Measurements from ENCODE around the gene ARG2. TPM values are rescaled to one million over a fixed set of nuclear protein-coding genes. Genes with fewer than 3 reads are reported as not detected.

ARG2 gene
- total RNA-seq, 1 experiment from 2014 or later: 35.6 TPM

DNA sequence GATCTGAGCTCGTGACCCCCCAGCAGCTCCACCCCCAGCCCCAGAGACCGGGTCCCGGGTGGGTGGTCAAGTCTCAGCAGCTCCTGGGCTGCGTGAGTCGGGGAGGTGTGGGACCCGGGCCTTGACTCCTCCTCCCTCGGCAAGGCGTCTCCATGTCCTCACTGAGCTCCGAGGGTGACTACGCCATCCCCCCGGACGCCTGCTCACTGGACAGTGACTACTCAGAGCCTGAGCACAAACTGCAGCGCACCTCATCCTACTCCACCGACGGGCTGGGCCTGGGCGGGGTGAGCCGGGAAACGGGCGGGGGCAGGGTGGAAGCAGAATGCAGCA lies 47.8 kb upstream of the ARG2 start:
- no peak overlapping the region for H3K4me3 ChIP-seq (ENCODE audit: low read depth, low read length, poor library complexity, severe bottlenecking)
- H3K27ac ChIP-seq (ENCODE audit: low read depth, low read length, poor library complexity, severe bottlenecking): no peak overlapping the region
- ChIA-PET CTCF (interaction anchor here (1.0 to 2.5 kb wide), 5 partner anchors 45 to 152 kb away, joined by 3 to 16 read pairs (median 11); no protein-coding TSS in a partner anchor), POLR2A (ENCODE audit: low non-redundant PET) (no interaction called here)
- H3K27me3 ChIP-seq (replicated peaks; ENCODE audit: insufficient read depth, low read depth, low read length, poor library complexity): no peaks in the 10 kb centered on the region
- BruUV-seq (replicated peaks): no TSS peak
- H3K9me3 ChIP-seq (ENCODE audit: low read depth, low read length, poor library complexity, severe bottlenecking): no peaks in the 10 kb centered on the region
- TF ChIP-seq, protein P1, sequence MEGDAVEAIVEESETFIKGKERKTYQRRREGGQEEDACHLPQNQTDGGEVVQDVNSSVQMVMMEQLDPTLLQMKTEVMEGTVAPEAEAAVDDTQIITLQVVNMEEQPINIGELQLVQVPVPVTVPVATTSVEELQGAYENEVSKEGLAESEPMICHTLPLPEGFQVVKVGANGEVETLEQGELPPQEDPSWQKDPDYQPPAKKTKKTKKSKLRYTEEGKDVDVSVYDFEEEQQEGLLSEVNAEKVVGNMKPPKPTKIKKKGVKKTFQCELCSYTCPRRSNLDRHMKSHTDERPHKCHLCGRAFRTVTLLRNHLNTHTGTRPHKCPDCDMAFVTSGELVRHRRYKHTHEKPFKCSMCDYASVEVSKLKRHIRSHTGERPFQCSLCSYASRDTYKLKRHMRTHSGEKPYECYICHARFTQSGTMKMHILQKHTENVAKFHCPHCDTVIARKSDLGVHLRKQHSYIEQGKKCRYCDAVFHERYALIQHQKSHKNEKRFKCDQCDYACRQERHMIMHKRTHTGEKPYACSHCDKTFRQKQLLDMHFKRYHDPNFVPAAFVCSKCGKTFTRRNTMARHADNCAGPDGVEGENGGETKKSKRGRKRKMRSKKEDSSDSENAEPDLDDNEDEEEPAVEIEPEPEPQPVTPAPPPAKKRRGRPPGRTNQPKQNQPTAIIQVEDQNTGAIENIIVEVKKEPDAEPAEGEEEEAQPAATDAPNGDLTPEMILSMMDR (conservative IDR thresholded peaks at IDR 0.05; ENCODE audit: low read depth, low read length): no peak
- TF ChIP-seq EZH2 (IDR thresholded peaks at IDR 0.05; ENCODE audit: borderline replicate concordance, low read depth, low read length, poor library complexity, severe bottlenecking): no peak
- no peaks in the 10 kb centered on the region for H3K36me3 ChIP-seq (ENCODE audit: insufficient read depth, low read length, poor library complexity, severe bottlenecking)
- intact Hi-C loops (cut with micrococcal nuclease; ENCODE audit: unreplicated experiment): loop anchor here (1.0 to 5.0 kb wide), 3 partner anchors 46 to 405 kb away; no protein-coding TSS in a partner anchor
- H3K4me1 ChIP-seq (ENCODE audit: insufficient read depth, low read length, poor library complexity, severe bottlenecking): no peaks in the 10 kb centered on the region
- no peak for DNase-seq (ENCODE audit: low spot score)

DNA sequence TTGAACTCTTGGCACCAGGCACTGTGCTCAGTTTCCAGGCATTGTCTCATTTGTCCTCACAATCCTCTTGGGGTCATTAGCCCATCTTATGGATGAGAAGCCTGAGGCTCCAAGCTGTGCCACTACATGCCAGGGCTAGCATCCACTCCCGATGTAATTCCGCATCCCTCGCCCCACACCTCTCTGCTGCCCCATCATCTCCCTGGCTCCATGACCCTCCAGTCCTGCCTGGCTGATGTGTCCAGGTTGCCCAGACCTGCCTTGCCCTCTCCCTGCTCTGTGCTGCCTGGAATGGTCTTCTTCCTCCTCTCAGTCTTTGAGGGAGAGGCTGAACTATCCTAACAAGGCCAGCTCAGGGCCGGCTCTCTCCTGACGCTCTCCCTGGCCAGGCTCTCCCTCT lies 47.1 kb upstream of the ARG2 start:
- ChIA-PET POLR2A (ENCODE audit: low non-redundant PET) (no interaction called here), CTCF (interaction anchor here (2.5 kb wide), 1 partner anchor 145 kb away, joined by 16 read pairs; no protein-coding TSS in a partner anchor)
- BruUV-seq (replicated peaks): no TSS peak
- no peak for TF ChIP-seq EZH2 (IDR thresholded peaks at IDR 0.05; ENCODE audit: borderline replicate concordance, low read depth, low read length, poor library complexity, severe bottlenecking)
- TF ChIP-seq, protein P1 (conservative IDR thresholded peaks at IDR 0.05; ENCODE audit: low read depth, low read length): no peak
- no peaks in the 10 kb centered on the region for H3K4me1 ChIP-seq (ENCODE audit: insufficient read depth, low read length, poor library complexity, severe bottlenecking)
- H3K36me3 ChIP-seq (ENCODE audit: insufficient read depth, low read length, poor library complexity, severe bottlenecking): no peaks in the 10 kb centered on the region
- no peaks in the 10 kb centered on the region for H3K27me3 ChIP-seq (replicated peaks; ENCODE audit: insufficient read depth, low read depth, low read length, poor library complexity)
- no peak for DNase-seq (ENCODE audit: low spot score)
- no peak overlapping the region for H3K27ac ChIP-seq (ENCODE audit: low read depth, low read length, poor library complexity, severe bottlenecking)
- intact Hi-C loops (cut with micrococcal nuclease; ENCODE audit: unreplicated experiment): loop anchor here (5.0 kb wide), 1 partner anchor 405 kb away; no protein-coding TSS in a partner anchor
- no peak overlapping the region for H3K4me3 ChIP-seq (ENCODE audit: low read depth, low read length, poor library complexity, severe bottlenecking)
- H3K9me3 ChIP-seq (ENCODE audit: low read depth, low read length, poor library complexity, severe bottlenecking): no peaks in the 10 kb centered on the region

- Histone ChIP-seq H3K36me3 (ENCODE audit: insufficient read depth, low read length, poor library complexity, severe bottlenecking) (no peaks in the 10 kb centered on the region), H3K27me3 (replicated peaks; ENCODE audit: insufficient read depth, low read depth, low read length, poor library complexity) (no peaks in the 10 kb centered on the region), H3K27ac (ENCODE audit: low read depth, low read length, poor library complexity, severe bottlenecking) (no peak overlapping the region), H3K4me3 (ENCODE audit: low read depth, low read length, poor library complexity, severe bottlenecking) (no peak overlapping the region), H3K4me1 (ENCODE audit: insufficient read depth, low read length, poor library complexity, severe bottlenecking) (no peaks in the 10 kb centered on the region), H3K9me3 (ENCODE audit: low read depth, low read length, poor library complexity, severe bottlenecking) (no peaks in the 10 kb centered on the region)
- intact Hi-C loops (cut with micrococcal nuclease; ENCODE audit: unreplicated experiment): loop anchor here (5.0 kb wide), 1 partner anchor 406 kb away; no protein-coding TSS in a partner anchor
- POLR2A ChIA-PET (ENCODE audit: low non-redundant PET): no interaction called here
- CTCF ChIA-PET: interaction anchor here (1.0 to 2.5 kb wide), 2 partner anchors 27 to 146 kb away, joined by 3 to 16 read pairs; partner anchors contain the start of gene PIGH
- BruUV-seq (replicated peaks): no TSS peak
- DNase-seq (ENCODE audit: low spot score): no peak
- TF ChIP-seq, protein P1 (conservative IDR thresholded peaks at IDR 0.05; ENCODE audit: low read depth, low read length): no peak
- TF ChIP-seq EZH2 (IDR thresholded peaks at IDR 0.05; ENCODE audit: borderline replicate concordance, low read depth, low read length, poor library complexity, severe bottlenecking): no peak
Measured at GRCh38 chr14:67573228-67574010, 46.3 kb upstream of the ARG2 start.

All from A673 (cell line).